Cerebellar cortex (tissue), 1 donor: ENCODE results near the gene TMOD3.

ENCODE experiments used
- DNase-seq: peaks from one replicate; pipeline ENCODE4 v3.0.0-alpha.2; 2015; ENCODE audit warnings: low spot score

TMOD3 gene

GRCh38 chr15:51828621-51829375 is 655 bp upstream of the TMOD3 start:
- no peak for DNase-seq

- peak; percentile 22 for DNase-seq
Measured at GRCh38 chr15:51830276-51830806, 888 bp downstream of the TMOD3 start.

- no peak for DNase-seq
Measured at GRCh38 chr15:51833772-51834171, 4.3 kb downstream of the TMOD3 start.

- no peak for DNase-seq
Measured at GRCh38 chr15:51837792-51838251, 8.4 kb downstream of the TMOD3 start.

- no peak for DNase-seq
Measured at GRCh38 chr15:51838270-51838669, 8.8 kb downstream of the TMOD3 start.

GRCh38 chr15:51840692-51841091 is 11.2 kb downstream of the TMOD3 start:
- no peak for DNase-seq

- DNase-seq = no peak
Measured at GRCh38 chr15:51841406-51842040, 12.1 kb downstream of the TMOD3 start.

GRCh38 chr15:51842265-51842664 is 12.8 kb downstream of the TMOD3 start:
- no peak for DNase-seq

- DNase-seq = no peak
Measured at GRCh38 chr15:51842852-51843737, 13.6 kb downstream of the TMOD3 start.

GRCh38 chr15:51844747-51845426 is 15.4 kb downstream of the TMOD3 start:
- peak; percentile 22 for DNase-seq

- DNase-seq = no peak
Measured at GRCh38 chr15:51846066-51846462, 16.6 kb downstream of the TMOD3 start.

- DNase-seq = no peak
Measured at GRCh38 chr15:51846463-51847230, 17.2 kb downstream of the TMOD3 start.

GRCh38 chr15:51848811-51849210 is 19.4 kb downstream of the TMOD3 start:
- DNase-seq = no peak

- no peak for DNase-seq
Measured at GRCh38 chr15:51849860-51850259, 20.4 kb downstream of the TMOD3 start.

- no peak for DNase-seq
Measured at GRCh38 chr15:51853998-51854397, 24.5 kb downstream of the TMOD3 start.

GRCh38 chr15:51855612-51856011 is 26.2 kb downstream of the TMOD3 start:
- no peak for DNase-seq

GRCh38 chr15:51856714-51857380 is 27.4 kb downstream of the TMOD3 start:
- DNase-seq = no peak

GRCh38 chr15:51861557-51862359 is 32.3 kb downstream of the TMOD3 start:
- DNase-seq = no peak

GRCh38 chr15:51863131-51863530 is 33.7 kb downstream of the TMOD3 start:
- peak; percentile 84 for DNase-seq
